Thoracic aorta (tissue), 2 donors: ENCODE measurements around the gene PAPPA2. TPM values are rescaled to one million over a fixed set of nuclear protein-coding genes. Genes with fewer than 3 reads are reported as not detected.

ENCODE experiments used
- ATAC-seq: fragments of 150-250 bp; one replicate; pipeline ENCODE4 v1.8.0; 2017; ENCODE audit warnings: low read depth; ENCODE audit not compliant: insufficient number of reproducible peaks, low FRiP score
- DNase-seq: peaks from one replicate; pipeline ENCODE4 v3.0.0-alpha.2; 2020; ENCODE audit warnings: low spot score
- H3K27ac ChIP-seq, 2 donors: fragments of 200-600 bp; sonication (generic); 1 replicate in 1 of 2; 2 replicates in 1 of 2; pipeline ENCODE4 v1.5.1; 2016; ENCODE audit warnings: mild to moderate bottlenecking in 2 of 2, moderate library complexity in 2 of 2
- H3K27me3 ChIP-seq: fragments of 200-600 bp; sonication (generic); replicated peaks from 2 replicates; pipeline ENCODE4 v1.6.0; 2016; ENCODE audit warnings: mild to moderate bottlenecking; ENCODE audit not compliant: insufficient read depth
- H3K36me3 ChIP-seq: fragments of 200-600 bp; sonication (generic); one replicate; pipeline ENCODE4 v1.5.1; 2016
- H3K4me1 ChIP-seq, 2 donors: fragments of 200-600 bp; sonication (generic); 1 replicate in 1 of 2; 2 replicates in 1 of 2; pipeline versions ENCODE4 v1.5.1 to v1.6.0; 2016; ENCODE audit warnings: low read depth in 2 of 2, mild to moderate bottlenecking in 1 of 2; ENCODE audit not compliant: control insufficient read depth in 1 of 2
- H3K4me3 ChIP-seq: fragments of 200-600 bp; sonication (generic); 2 replicates; pipeline ENCODE4 v1.5.1; 2016; ENCODE audit warnings: mild to moderate bottlenecking
- H3K9me3 ChIP-seq: fragments of 200-600 bp; sonication (generic); 2 replicates; pipeline ENCODE4 v1.5.1; 2016
- total RNA-seq, 2 donors: library from RNA; depleted of rRNA; stranded (reverse); fragments of >200 nt; gene quantifications; one replicate each; pipeline versions ENCODE4 v1.1.0 to v1.2.3, GENCODE V29; 2016
- TF ChIP-seq, protein P1 (sequence below): fragments of 200-600 bp; sonication (generic); IDR thresholded peaks from one replicate; pipeline ENCODE4 v1.5.1; 2019; ENCODE audit warnings: antibody characterized with exemption

Gene PAPPA2
- total RNA-seq, 2 donors from 2014 or later: 1.1 to 2.0 TPM

DNA sequence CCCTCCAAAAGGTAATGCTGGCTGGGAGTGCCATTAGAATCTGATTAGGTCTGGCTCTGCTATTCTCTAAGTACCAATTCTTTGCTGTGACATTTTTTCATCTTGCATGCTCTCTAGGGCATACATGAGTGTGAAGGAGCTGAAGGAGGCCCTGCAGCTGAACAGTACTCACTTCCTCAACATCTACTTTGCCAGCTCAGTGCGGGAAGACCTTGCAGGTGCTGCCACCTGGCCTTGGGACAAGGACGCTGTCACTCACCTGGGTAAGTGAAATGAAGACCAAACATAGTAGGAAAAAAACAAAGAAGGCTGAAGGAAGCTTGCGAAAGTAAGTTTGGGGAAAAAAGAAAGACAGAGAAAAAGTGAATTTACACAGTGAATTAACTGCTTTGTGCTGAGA, 207.9 kb downstream of the PAPPA2 start:
- Histone ChIP-seq H3K27me3 (no peaks in the 10 kb centered on the region), H3K9me3 (no peaks in the 10 kb centered on the region), H3K27ac (no peak overlapping the region), H3K36me3 (no peaks in the 10 kb centered on the region), H3K4me3 (no peak overlapping the region), H3K4me1 (peaks cover 0 to 7% of the 10 kb centered on the region in 2 donors)
- TF ChIP-seq, protein P1, sequence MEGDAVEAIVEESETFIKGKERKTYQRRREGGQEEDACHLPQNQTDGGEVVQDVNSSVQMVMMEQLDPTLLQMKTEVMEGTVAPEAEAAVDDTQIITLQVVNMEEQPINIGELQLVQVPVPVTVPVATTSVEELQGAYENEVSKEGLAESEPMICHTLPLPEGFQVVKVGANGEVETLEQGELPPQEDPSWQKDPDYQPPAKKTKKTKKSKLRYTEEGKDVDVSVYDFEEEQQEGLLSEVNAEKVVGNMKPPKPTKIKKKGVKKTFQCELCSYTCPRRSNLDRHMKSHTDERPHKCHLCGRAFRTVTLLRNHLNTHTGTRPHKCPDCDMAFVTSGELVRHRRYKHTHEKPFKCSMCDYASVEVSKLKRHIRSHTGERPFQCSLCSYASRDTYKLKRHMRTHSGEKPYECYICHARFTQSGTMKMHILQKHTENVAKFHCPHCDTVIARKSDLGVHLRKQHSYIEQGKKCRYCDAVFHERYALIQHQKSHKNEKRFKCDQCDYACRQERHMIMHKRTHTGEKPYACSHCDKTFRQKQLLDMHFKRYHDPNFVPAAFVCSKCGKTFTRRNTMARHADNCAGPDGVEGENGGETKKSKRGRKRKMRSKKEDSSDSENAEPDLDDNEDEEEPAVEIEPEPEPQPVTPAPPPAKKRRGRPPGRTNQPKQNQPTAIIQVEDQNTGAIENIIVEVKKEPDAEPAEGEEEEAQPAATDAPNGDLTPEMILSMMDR: no peak
- no peak for ATAC-seq
- no peak for DNase-seq

DNA sequence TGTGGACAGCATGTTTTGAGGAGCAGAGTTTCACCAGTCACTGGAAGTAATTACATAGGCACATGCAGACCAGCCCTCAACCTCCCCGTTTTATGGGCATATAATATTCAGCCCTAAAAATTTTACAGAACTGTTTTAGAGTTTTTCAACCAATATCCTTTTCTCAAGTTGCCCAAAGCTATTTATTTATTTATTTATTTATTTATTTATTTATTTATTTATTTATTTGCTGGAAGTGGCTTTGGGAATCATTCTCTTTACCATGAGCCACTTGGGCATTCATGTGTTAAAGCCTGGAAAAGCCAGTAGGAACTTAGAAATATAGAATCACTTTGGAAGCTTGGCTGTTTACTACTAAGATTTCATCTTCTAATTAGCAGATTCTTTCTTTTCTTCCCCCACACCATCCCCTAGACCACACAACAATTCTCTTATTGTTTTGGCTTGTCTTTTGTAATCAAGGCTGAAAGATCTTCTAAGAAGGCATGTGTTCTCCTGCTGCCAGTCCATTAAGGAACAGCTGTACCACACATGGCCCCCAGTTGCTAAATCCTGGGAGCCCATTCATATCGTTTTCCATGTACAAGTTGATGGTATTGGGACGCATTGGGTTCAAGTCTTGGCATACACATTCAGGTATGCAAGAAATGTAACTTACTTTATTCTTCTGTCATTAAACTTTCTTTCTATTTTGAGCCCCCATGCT, 220.0 kb downstream of the PAPPA2 start:
- Histone ChIP-seq H3K4me3 (no peak overlapping the region), H3K36me3 (no peaks in the 10 kb centered on the region), H3K27me3 (no peaks in the 10 kb centered on the region), H3K9me3 (no peaks in the 10 kb centered on the region), H3K4me1 (no peaks in the 10 kb centered on the region), H3K27ac (no peak overlapping the region)
- ATAC-seq: no peak
- no peak for DNase-seq
- TF ChIP-seq, protein P1: no peak

DNA sequence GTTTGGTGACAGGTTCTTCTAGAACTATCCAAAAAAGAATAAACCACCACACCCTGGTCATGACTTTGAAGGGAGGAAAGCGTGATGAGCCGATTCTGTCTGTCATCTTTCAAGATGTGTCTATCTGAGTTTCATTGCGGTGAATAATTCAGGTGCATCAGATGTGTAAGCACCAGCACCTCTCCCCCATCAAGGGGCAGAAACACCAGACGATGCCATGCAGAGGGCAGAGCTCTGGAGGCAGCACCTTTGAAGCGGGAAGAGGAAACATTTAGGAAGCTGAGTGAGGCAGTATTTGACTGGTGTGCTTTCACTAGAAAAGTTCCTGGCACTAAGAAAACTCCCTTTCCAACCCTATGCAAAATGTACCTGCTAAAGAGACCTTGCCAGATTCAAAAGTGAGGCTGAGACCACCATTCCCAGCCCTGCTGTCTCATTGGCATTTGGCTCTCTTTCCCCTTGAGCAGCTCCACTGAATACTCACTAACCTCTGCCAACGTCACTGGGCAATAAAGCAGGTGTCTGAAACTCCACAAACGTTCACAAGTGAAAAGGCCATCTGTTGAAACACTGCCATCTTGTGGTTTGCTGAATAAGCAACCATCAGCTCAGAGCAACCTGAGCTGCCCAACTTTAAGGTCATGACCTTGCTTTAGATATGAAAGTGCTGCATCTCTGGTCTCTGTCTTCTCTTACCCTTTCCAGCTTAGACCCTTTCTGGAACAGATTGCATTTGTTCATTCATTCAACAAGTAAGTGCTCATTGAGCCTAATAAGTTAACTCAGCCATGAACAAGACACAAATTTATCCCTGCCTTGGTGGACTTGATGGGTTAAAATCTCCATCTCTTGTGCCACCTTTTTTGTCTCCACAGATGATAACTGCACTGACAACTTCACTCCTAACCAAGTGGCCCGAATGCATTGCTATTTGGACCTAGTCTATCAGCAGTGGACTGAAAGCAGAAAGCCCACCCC, 228.6 kb downstream of the PAPPA2 start:
- no peaks in the 10 kb centered on the region for H3K9me3 ChIP-seq
- H3K27me3 ChIP-seq: no peaks in the 10 kb centered on the region
- H3K4me3 ChIP-seq: no peak overlapping the region
- no peaks in the 10 kb centered on the region for H3K36me3 ChIP-seq
- H3K27ac ChIP-seq: no peak overlapping the region
- no peak for DNase-seq
- peak; percentile 93 for ATAC-seq
- H3K4me1 ChIP-seq: peaks cover 0 to 16% of the 10 kb centered on the region in 2 donors
- TF ChIP-seq, protein P1: peak; percentile 71

DNA sequence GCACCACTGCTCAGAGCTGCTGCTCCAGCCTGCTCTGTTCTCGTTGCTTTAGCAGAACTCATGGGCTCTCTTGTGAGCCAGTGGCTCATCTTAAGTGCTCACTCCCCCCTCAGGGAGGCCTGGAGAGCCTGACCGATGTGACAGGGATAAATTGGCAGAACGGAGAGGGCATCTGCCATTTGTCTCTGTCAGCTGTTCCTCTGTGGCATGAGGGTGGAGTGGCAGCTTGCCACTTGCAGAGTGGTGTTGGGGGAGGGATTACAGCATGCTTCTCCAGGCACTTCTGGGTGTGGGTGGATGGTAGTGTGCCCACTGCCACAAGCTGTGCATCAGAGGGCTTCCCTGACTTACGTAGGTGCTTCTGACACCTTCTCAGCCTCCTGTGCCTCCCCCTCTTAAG, 229.5 kb downstream of the PAPPA2 start:
- TF ChIP-seq, protein P1: no peak
- no peak overlapping the region for H3K27ac ChIP-seq
- peaks cover 0 to 16% of the 10 kb centered on the region in 2 donors for H3K4me1 ChIP-seq
- no peak for DNase-seq
- no peak overlapping the region for H3K4me3 ChIP-seq
- no peak for ATAC-seq
- H3K27me3 ChIP-seq: no peaks in the 10 kb centered on the region
- H3K36me3 ChIP-seq: no peaks in the 10 kb centered on the region
- no peaks in the 10 kb centered on the region for H3K9me3 ChIP-seq
